Neuronal stem cell (in vitro differentiated cells): ENCODE results near the gene COA5.
"Not testable (repeated sequence)": the region's sequence is repeated elsewhere in the genome, so short reads cannot be mapped to it uniquely, and the experiment has no call there.

Experiments used
- DNase-seq: peaks from one replicate; pipeline ENCODE4 v3.0.0-alpha.2; 2013; ENCODE audit warnings: low spot score
- H2AFZ ChIP-seq: one replicate; pipeline ENCODE4 v1.6.1; 2013; ENCODE audit warnings: mild to moderate bottlenecking, low read length, inconsistent platforms
- H2AK5ac ChIP-seq: 2 replicates; pipeline ENCODE4 v1.6.1; 2013; ENCODE audit warnings: low read depth, mild to moderate bottlenecking, inconsistent platforms, low read length, moderate library complexity, mixed read lengths
- H2BK120ac ChIP-seq: 2 replicates; pipeline ENCODE4 v1.6.1; 2013; ENCODE audit warnings: low read depth, mild to moderate bottlenecking, inconsistent platforms, low read length, moderate library complexity, mixed read lengths
- H2BK12ac ChIP-seq: one replicate; pipeline ENCODE4 v1.6.1; 2013; ENCODE audit warnings: low read length, inconsistent platforms
- H2BK15ac ChIP-seq: 2 replicates; pipeline ENCODE4 v1.6.1; 2013; ENCODE audit warnings: mild to moderate bottlenecking, low read length, inconsistent platforms, mixed read lengths
- H2BK5ac ChIP-seq: one replicate; pipeline ENCODE4 v1.6.1; 2013; ENCODE audit warnings: inconsistent platforms, mild to moderate bottlenecking, low read length, moderate library complexity
- H3K14ac ChIP-seq: one replicate; pipeline ENCODE4 v1.6.1; 2013; ENCODE audit warnings: low read length, inconsistent platforms
- H3K18ac ChIP-seq: 2 replicates; pipeline ENCODE4 v1.6.1; 2013; ENCODE audit warnings: low read length, inconsistent platforms
- H3K23ac ChIP-seq: 2 replicates; pipeline ENCODE4 v1.6.1; 2013; ENCODE audit warnings: low read depth, mild to moderate bottlenecking, mixed read lengths, low read length, inconsistent platforms; ENCODE audit not compliant: poor library complexity
- H3K27ac ChIP-seq: replicated peaks from 3 replicates; pipeline ENCODE4 v1.5.1; 2013; ENCODE audit warnings: low read length, inconsistent platforms
- H3K27me3 ChIP-seq, 3 experiments: 2 replicates each; pipeline ENCODE4 v1.6.1; 2013; ENCODE audit warnings: low read length in 3 of 3, mild to moderate bottlenecking in 2 of 3, inconsistent platforms in 1 of 3, low read depth in 1 of 3, mixed read lengths in 1 of 3, moderate library complexity in 1 of 3; ENCODE audit not compliant: control insufficient read depth in 3 of 3, insufficient read depth in 3 of 3
- H3K36me3 ChIP-seq, 2 donors: replicated peaks in 1 of 2; 2 replicates each; pipeline ENCODE4 v1.6.1; 2013; ENCODE audit warnings: low read length in 2 of 2; ENCODE audit not compliant: control insufficient read depth in 2 of 2, insufficient read depth in 2 of 2
- H3K4ac ChIP-seq: 2 replicates; pipeline ENCODE4 v1.6.1; 2013; ENCODE audit warnings: inconsistent platforms, mild to moderate bottlenecking, low read length, moderate library complexity
- H3K4me1 ChIP-seq, 2 donors: 1 replicate in 1 of 2; 2 replicates in 1 of 2; pipeline ENCODE4 v1.6.1; 2013; ENCODE audit warnings: low read length in 2 of 2, low read depth in 1 of 2; ENCODE audit not compliant: control insufficient read depth in 2 of 2, insufficient read depth in 1 of 2
- H3K4me2 ChIP-seq: one replicate; pipeline ENCODE4 v1.6.1; 2013; ENCODE audit warnings: mild to moderate bottlenecking, low read length, inconsistent platforms; ENCODE audit not compliant: insufficient read depth, poor library complexity, severe bottlenecking
- H3K4me3 ChIP-seq, 2 donors: 2 replicates each; pipeline ENCODE4 v1.5.1; 2013; ENCODE audit warnings: low read length in 2 of 2, mild to moderate bottlenecking in 2 of 2, inconsistent platforms in 1 of 2, moderate library complexity in 1 of 2
- H3K79me1 ChIP-seq: one replicate; pipeline ENCODE4 v1.6.1; 2013; ENCODE audit warnings: low read depth, mild to moderate bottlenecking, inconsistent platforms, low read length, moderate library complexity
- H3K9ac ChIP-seq: one replicate; pipeline ENCODE4 v1.6.1; 2013; ENCODE audit warnings: mild to moderate bottlenecking, low read depth, low read length, inconsistent platforms; ENCODE audit not compliant: poor library complexity
- H3K9me3 ChIP-seq, 2 donors: replicated peaks in 1 of 2; 2 replicates each; pipeline versions ENCODE3 to v1.6.1; 2013; ENCODE audit warnings: low read length in 2 of 2, mild to moderate bottlenecking in 2 of 2, inconsistent platforms in 1 of 2, low read depth in 1 of 2, mixed read lengths in 1 of 2, moderate library complexity in 1 of 2; ENCODE audit not compliant: control insufficient read depth in 2 of 2, insufficient read depth in 1 of 2
- H4K8ac ChIP-seq: one replicate; pipeline ENCODE4 v1.6.1; 2013; ENCODE audit warnings: low read depth, mild to moderate bottlenecking, inconsistent platforms, low read length, moderate library complexity
- H4K91ac ChIP-seq: one replicate; pipeline ENCODE4 v1.6.1; 2013; ENCODE audit warnings: low read length, low read depth, mild to moderate bottlenecking, inconsistent platforms; ENCODE audit not compliant: poor library complexity
- WGBS, 2 donors: extraction: QIAGEN DNeasy Blood & Tissue Kit; methylation state at CpG; one replicate each; pipeline ENCODE4 v1.1.7; 2013; ENCODE audit warnings: missing lambda C conversion rate in 2 of 2, mixed read lengths in 1 of 2; ENCODE audit not compliant: insufficient read length in 2 of 2, insufficient replicate concordance in 1 of 2; ENCODE audit errors: extremely low coverage in 2 of 2; 5-methylcytosine and 5-hydroxymethylcytosine counted together

The COA5 gene

DNA sequence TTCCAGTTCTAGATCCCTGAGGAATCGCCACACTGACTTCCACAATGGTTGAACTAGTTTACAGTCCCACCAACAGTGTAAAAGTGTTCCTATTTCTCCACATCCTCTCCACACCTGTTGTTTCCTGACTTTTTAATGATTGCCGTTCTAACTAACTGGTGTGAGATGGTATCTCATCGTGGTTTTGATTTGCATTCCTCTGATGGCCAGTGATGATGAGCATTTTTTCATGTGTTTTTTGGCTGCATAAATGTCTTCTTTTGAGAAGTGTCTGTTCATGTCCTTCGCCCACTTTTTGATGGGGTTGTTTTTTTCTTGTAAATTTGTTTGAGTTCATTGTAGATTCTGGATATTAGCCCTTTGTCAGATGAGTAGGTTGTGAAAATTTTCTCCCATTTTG is 13.6 kb downstream of the COA5 start:
- H4K91ac ChIP-seq: not testable (repeated sequence)

DNA sequence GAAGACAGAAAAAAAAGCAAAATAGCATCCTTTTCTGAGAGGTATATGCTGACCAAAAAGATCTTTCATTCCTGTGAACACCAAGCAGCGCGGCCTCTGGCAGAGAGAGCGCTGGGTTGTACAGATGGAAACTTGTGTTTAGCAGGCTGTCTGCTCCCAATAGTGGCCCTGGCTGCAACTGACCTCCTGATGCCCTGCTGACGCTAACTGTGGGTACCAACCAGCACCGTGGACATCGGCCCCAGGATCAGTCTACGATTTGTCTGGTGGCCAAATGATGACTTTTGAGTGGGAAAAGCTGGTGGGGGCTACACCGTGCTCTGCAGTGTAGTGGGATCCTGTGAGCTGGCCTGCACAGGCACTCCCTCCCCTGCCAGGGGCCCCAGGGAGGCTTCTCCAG is 15.7 kb downstream of the COA5 start:
- no peak overlapping the region for H3K18ac ChIP-seq

More for the DNA sequence above, 13.6 kb downstream of the COA5 start:
- H2BK5ac ChIP-seq, H3K4ac ChIP-seq, H3K27me3 ChIP-seq, H2AK5ac ChIP-seq, H3K14ac ChIP-seq, H2BK12ac ChIP-seq, DNase-seq, H2BK15ac ChIP-seq, H4K8ac ChIP-seq, H3K4me3 ChIP-seq, H2BK120ac ChIP-seq, H3K4me2 ChIP-seq, H3K9ac ChIP-seq, H3K4me1 ChIP-seq, H2AFZ ChIP-seq, H3K27ac ChIP-seq, H3K18ac ChIP-seq, H3K9me3 ChIP-seq, H3K79me1 ChIP-seq, H3K23ac ChIP-seq: not testable (repeated sequence)
- no CpG with 5 or more reads among the region's 4 CpGs for WGBS, 2 donors
- H3K36me3 ChIP-seq: peaks cover 5 to 50% of the 10 kb centered on the region in 2 donors

DNA sequence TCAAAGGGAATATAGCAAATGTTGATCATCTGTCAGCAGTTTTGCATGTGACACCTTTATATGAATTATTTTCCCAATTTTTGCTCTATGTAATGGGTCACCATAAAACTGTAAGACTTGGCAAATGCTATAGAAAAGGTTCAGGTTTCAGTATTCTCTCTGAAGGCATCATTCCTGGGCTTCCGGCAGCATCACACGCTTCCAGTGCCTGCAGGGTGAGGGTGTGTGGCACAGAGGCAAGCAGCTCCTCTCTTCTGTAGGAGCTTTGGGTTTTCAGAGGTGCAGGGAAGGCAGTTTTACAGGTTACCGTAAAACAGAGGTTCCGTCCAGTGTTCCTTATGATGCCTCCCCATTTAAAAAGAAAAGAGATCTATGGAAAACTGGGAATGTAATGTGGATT is 18.8 kb downstream of the COA5 start:
- Histone ChIP-seq H3K9me3 (peaks cover 5 to 7% of the 10 kb centered on the region in 2 donors), H2AK5ac (no peak overlapping the region), H3K27me3 (no peaks in the 10 kb centered on the region), H3K4me2 (no peak overlapping the region), H2AFZ (no peak overlapping the region), H3K18ac (no peak overlapping the region), H2BK12ac (no peak overlapping the region), H3K36me3 (peaks cover 7 to 35% of the 10 kb centered on the region in 2 donors), H4K91ac (no peak overlapping the region), H2BK120ac (no peak overlapping the region), H3K9ac (no peak overlapping the region), H4K8ac (no peak overlapping the region), H2BK15ac (no peak overlapping the region), H3K27ac (no peak overlapping the region), H3K4me3 (no peak overlapping the region), H2BK5ac (no peak overlapping the region), H3K23ac (no peak overlapping the region), H3K79me1 (no peaks in the 10 kb centered on the region), H3K4ac (no peak overlapping the region), H3K14ac (no peak overlapping the region), H3K4me1 (no peaks in the 10 kb centered on the region)
- no peak for DNase-seq
- WGBS, 2 donors: no CpG with 5 or more reads among the region's 4 CpGs

More for the DNA sequence above, 15.7 kb downstream of the COA5 start:
- H2BK12ac ChIP-seq: no peak overlapping the region
- no CpG with 5 or more reads among the region's 8 CpGs for WGBS, 2 donors
- H3K4me3 ChIP-seq: peak overlapping the region in 1 of 2 donors; percentile 58
- H2BK120ac ChIP-seq: no peak overlapping the region
- H3K79me1 ChIP-seq: no peaks in the 10 kb centered on the region
- H3K23ac ChIP-seq: peak overlapping the region; percentile 27
- H3K27me3 ChIP-seq: no peaks in the 10 kb centered on the region
- no peak overlapping the region for H2BK15ac ChIP-seq
- no peak overlapping the region for H3K14ac ChIP-seq
- peaks cover 4 to 39% of the 10 kb centered on the region in 2 donors for H3K36me3 ChIP-seq
- no peak overlapping the region for H3K27ac ChIP-seq
- no peak overlapping the region for H3K4me2 ChIP-seq
- no peak overlapping the region for H2AK5ac ChIP-seq
- H4K91ac ChIP-seq: no peak overlapping the region
- H3K4ac ChIP-seq: no peak overlapping the region
- no peak for DNase-seq
- no peak overlapping the region for H2AFZ ChIP-seq
- H3K4me1 ChIP-seq: no peaks in the 10 kb centered on the region
- H2BK5ac ChIP-seq: no peak overlapping the region
- H4K8ac ChIP-seq: no peak overlapping the region
- no peak overlapping the region for H3K9ac ChIP-seq
- H3K9me3 ChIP-seq: peaks cover 5 to 7% of the 10 kb centered on the region in 2 donors

DNA sequence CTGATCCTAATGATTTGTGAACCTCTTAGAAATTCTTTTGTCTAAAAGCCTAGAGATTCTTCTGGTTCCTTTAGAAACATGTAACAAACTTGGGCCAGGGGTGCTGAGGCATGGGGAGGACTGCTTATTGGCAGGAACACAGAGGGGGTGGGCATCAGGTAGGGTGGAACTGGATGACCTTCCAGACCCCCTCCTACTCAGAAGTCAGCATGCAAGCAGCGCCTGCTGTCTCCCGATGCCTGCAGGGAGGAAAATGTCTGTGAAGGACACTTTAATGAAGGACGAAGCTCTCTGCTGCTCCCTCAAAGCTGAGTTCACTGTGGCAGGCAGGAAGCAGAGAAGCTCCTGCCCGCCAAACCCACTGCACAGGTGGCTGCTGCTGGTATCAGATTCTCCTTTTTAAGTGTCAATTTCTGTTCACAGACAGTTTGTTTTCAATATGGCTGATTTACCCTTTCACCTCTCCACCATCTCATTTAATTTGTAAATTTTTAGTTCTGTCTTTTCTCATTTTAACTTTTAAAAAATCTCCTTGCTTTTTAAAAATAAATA is 19.4 kb downstream of the COA5 start:
- H4K91ac ChIP-seq: no peak overlapping the region
- H3K27ac ChIP-seq: no peak overlapping the region
- H2AFZ ChIP-seq: no peak overlapping the region
- no CpG with 5 or more reads among the region's 4 CpGs for WGBS, 2 donors
- H3K9ac ChIP-seq: no peak overlapping the region
- peaks cover 0 to 2% of the 10 kb centered on the region in 2 donors for H3K4me1 ChIP-seq
- no peak overlapping the region for H4K8ac ChIP-seq
- H3K4ac ChIP-seq: no peak overlapping the region
- H3K4me3 ChIP-seq: no peak overlapping the region
- H3K14ac ChIP-seq: no peak overlapping the region
- no peak for DNase-seq
- H2BK120ac ChIP-seq: no peak overlapping the region
- no peak overlapping the region for H2AK5ac ChIP-seq
- H2BK5ac ChIP-seq: no peak overlapping the region
- H2BK12ac ChIP-seq: no peak overlapping the region
- no peak overlapping the region for H3K23ac ChIP-seq
- no peak overlapping the region for H3K18ac ChIP-seq
- no peaks in the 10 kb centered on the region for H3K79me1 ChIP-seq
- no peak overlapping the region for H2BK15ac ChIP-seq
- H3K9me3 ChIP-seq: peaks cover 4 to 5% of the 10 kb centered on the region in 2 donors
- peaks cover 8 to 40% of the 10 kb centered on the region in 2 donors for H3K36me3 ChIP-seq
- H3K4me2 ChIP-seq: no peak overlapping the region
- no peaks in the 10 kb centered on the region for H3K27me3 ChIP-seq
